Stimulated activated CD8-positive, alpha-beta memory T cell treated with anti-CD3 and anti-CD28 coated beads, Interleukin-12 subunit alpha, Interleukin-12 subunit beta, amount 100 ng/mL, for 24 hours (primary cell): ENCODE data around the gene PALLD.
"Not testable (repeated sequence)": the region's sequence is repeated elsewhere in the genome, so short reads cannot be mapped to it uniquely, and the experiment has no call there.

ENCODE experiments used
- DNase-seq: peaks from one replicate; pipeline ENCODE4 v3.0.0-alpha.2; 2020; ENCODE audit errors: extremely low read depth

The PALLD gene

GRCh38 chr4:168707205-168707604, 210.4 kb downstream of the PALLD start:
- no peak for DNase-seq

GRCh38 chr4:168708108-168708507, 211.3 kb downstream of the PALLD start:
- DNase-seq = no peak

GRCh38 chr4:168710353-168710946, 213.6 kb downstream of the PALLD start:
- DNase-seq = no peak

GRCh38 chr4:168711197-168712140, 214.6 kb downstream of the PALLD start:
- no peak for DNase-seq

- no peak for DNase-seq
Measured at GRCh38 chr4:168712316-168712890, 215.6 kb downstream of the PALLD start.

GRCh38 chr4:168713253-168713652, 216.4 kb downstream of the PALLD start:
- DNase-seq = no peak

- DNase-seq = no peak
Measured at GRCh38 chr4:168715896-168716295, 219.0 kb downstream of the PALLD start.

- no peak for DNase-seq
Measured at GRCh38 chr4:168716406-168717129, 219.7 kb downstream of the PALLD start.

- no peak for DNase-seq
Measured at GRCh38 chr4:168717847-168718246, 221.0 kb downstream of the PALLD start.

- DNase-seq = no peak
Measured at GRCh38 chr4:168719725-168720124, 222.9 kb downstream of the PALLD start.

- DNase-seq = no peak
Measured at GRCh38 chr4:168720396-168720900, 223.6 kb downstream of the PALLD start.

- DNase-seq = no peak
Measured at GRCh38 chr4:168722391-168722790, 225.5 kb downstream of the PALLD start.

GRCh38 chr4:168723020-168723419, 226.2 kb downstream of the PALLD start:
- DNase-seq = no peak

- DNase-seq = no peak
Measured at GRCh38 chr4:168723569-168723968, 226.7 kb downstream of the PALLD start.

- DNase-seq = no peak
Measured at GRCh38 chr4:168724243-168724642, 227.4 kb downstream of the PALLD start.

GRCh38 chr4:168724686-168725411, 228.0 kb downstream of the PALLD start:
- no peak for DNase-seq

- no peak for DNase-seq
Measured at GRCh38 chr4:168725930-168726329, 229.1 kb downstream of the PALLD start.

GRCh38 chr4:168727181-168727580, 230.3 kb downstream of the PALLD start:
- DNase-seq = not testable (repeated sequence)

- no peak for DNase-seq
Measured at GRCh38 chr4:168731006-168731636, 234.3 kb downstream of the PALLD start.

- DNase-seq = no peak
Measured at GRCh38 chr4:168731706-168732414, 235.0 kb downstream of the PALLD start.
